CD14-positive monocyte (primary cell): ENCODE data around the gene KRTAP10-2. TPM values are rescaled to one million over a fixed set of nuclear protein-coding genes. Genes with fewer than 3 reads are reported as not detected.

Source experiments
- DNase-seq, 3 donors: peaks; one replicate each; pipeline ENCODE4 v3.0.0-alpha.2; 2011 to 2022
- H2AFZ ChIP-seq: 2 replicates; pipeline ENCODE4 v1.6.0; 2012; ENCODE audit warnings: mild to moderate bottlenecking, low read depth, low read length, inconsistent platforms; ENCODE audit not compliant: insufficient read depth, poor library complexity, severe bottlenecking
- H3K27ac ChIP-seq, 2 donors: 1 replicate in 1 of 2; 2 replicates in 1 of 2; pipeline ENCODE4 v1.5.1; 2012 to 2013; ENCODE audit warnings: low read length in 2 of 2, control low read depth in 1 of 2, inconsistent platforms in 1 of 2, low read depth in 1 of 2, mild to moderate bottlenecking in 1 of 2
- H3K27me3 ChIP-seq, 2 donors: one replicate each; pipeline versions ENCODE4 v1.6.0 to v1.6.1; 2011 to 2013; ENCODE audit warnings: low read length in 2 of 2; ENCODE audit not compliant: control insufficient read depth in 2 of 2, insufficient read depth in 2 of 2
- H3K36me3 ChIP-seq, 2 donors: replicated peaks in 1 of 2; 1 replicate in 1 of 2; 2 replicates in 1 of 2; pipeline versions ENCODE4 v1.5.1 to v1.6.1; 2012 to 2013; ENCODE audit warnings: low read length in 2 of 2, control low read depth in 1 of 2, inconsistent platforms in 1 of 2, mild to moderate bottlenecking in 1 of 2; ENCODE audit not compliant: insufficient read depth in 2 of 2, control insufficient read depth in 1 of 2
- H3K4me1 ChIP-seq, 2 donors: 1 replicate in 1 of 2; 2 replicates in 1 of 2; pipeline versions ENCODE4 v1.5.1 to v1.6.1; 2012 to 2013; ENCODE audit warnings: low read length in 2 of 2, control low read depth in 1 of 2, inconsistent platforms in 1 of 2, mild to moderate bottlenecking in 1 of 2, moderate library complexity in 1 of 2; ENCODE audit not compliant: insufficient read depth in 2 of 2, control insufficient read depth in 1 of 2
- H3K4me2 ChIP-seq: replicated peaks from 2 replicates; pipeline ENCODE3; 2012; ENCODE audit warnings: low read length, moderate library complexity, mild to moderate bottlenecking; ENCODE audit not compliant: poor library complexity, severe bottlenecking; ENCODE audit errors: extremely low read depth
- H3K4me3 ChIP-seq, 3 experiments: fragments of 200-600 bp in 1 of 3; sonication (generic) in 1 of 3; replicated peaks in 1 of 3; 1 replicate in 2 of 3; 2 replicates in 1 of 3; pipeline ENCODE4 v1.5.1; 2011 to 2013; ENCODE audit warnings: low read length in 3 of 3, mild to moderate bottlenecking in 3 of 3, control low read depth in 2 of 3, low read depth in 2 of 3, inconsistent platforms in 1 of 3, moderate library complexity in 1 of 3
- H3K79me2 ChIP-seq: 2 replicates; pipeline ENCODE4 v1.6.0; 2012; ENCODE audit warnings: mild to moderate bottlenecking, control low read depth, inconsistent platforms, low read length, moderate library complexity; ENCODE audit not compliant: insufficient read depth
- H3K9ac ChIP-seq: 2 replicates; pipeline ENCODE4 v1.6.0; 2017; ENCODE audit warnings: low read length, mild to moderate bottlenecking; ENCODE audit not compliant: insufficient read depth, poor library complexity, severe bottlenecking
- H3K9me3 ChIP-seq, 2 donors: replicated peaks in 1 of 2; 1 replicate in 1 of 2; 2 replicates in 1 of 2; pipeline versions ENCODE4 v1.5.1 to v1.6.1; 2012 to 2013; ENCODE audit warnings: low read length in 2 of 2, control low read depth in 1 of 2; ENCODE audit not compliant: control insufficient read depth in 1 of 2, insufficient read depth in 1 of 2
- H4K20me1 ChIP-seq: 2 replicates; pipeline ENCODE4 v1.6.0; 2012; ENCODE audit warnings: mild to moderate bottlenecking, low read length, control low read depth, moderate library complexity; ENCODE audit not compliant: insufficient read depth
- H3K27ac Mint-ChIP-seq, 7 donors: one replicate each; pipeline ENCODE4 v1.8.0; 2020; ENCODE audit warnings: mild to moderate bottlenecking in 7 of 7, mixed read lengths in 7 of 7, moderate library complexity in 6 of 7, inconsistent platforms in 2 of 7
- H3K27me3 Mint-ChIP-seq, 3 donors: one replicate each; pipeline ENCODE4 v1.8.0; 2021 to 2022; ENCODE audit warnings: low read depth in 3 of 3, mild to moderate bottlenecking in 3 of 3, mixed read lengths in 3 of 3, moderate library complexity in 3 of 3, inconsistent platforms in 1 of 3
- H3K36me3 Mint-ChIP-seq, 2 donors: one replicate each; pipeline ENCODE4 v1.8.0; 2020; ENCODE audit warnings: mixed read lengths in 2 of 2, inconsistent platforms in 1 of 2, mild to moderate bottlenecking in 1 of 2
- H3K4me1 Mint-ChIP-seq: one replicate; pipeline ENCODE4 v1.8.0; 2020; ENCODE audit warnings: mild to moderate bottlenecking, mixed read lengths
- H3K4me3 Mint-ChIP-seq, 2 donors: one replicate each; pipeline ENCODE4 v1.8.0; 2020; ENCODE audit warnings: mild to moderate bottlenecking in 2 of 2, mixed read lengths in 2 of 2, moderate library complexity in 1 of 2
- H3K9me3 Mint-ChIP-seq, 7 donors: one replicate each; pipeline ENCODE4 v1.8.0; 2020 to 2022; ENCODE audit warnings: mixed read lengths in 7 of 7, mild to moderate bottlenecking in 6 of 7, moderate library complexity in 6 of 7, inconsistent platforms in 2 of 7
- WGBS: methylation state at CpG from one replicate; pipeline ENCODE4 v1.1.5; 2013; ENCODE audit warnings: missing lambda C conversion rate; ENCODE audit not compliant: insufficient coverage; 5-methylcytosine and 5-hydroxymethylcytosine counted together
- intact Hi-C, 2 donors: fragments of 100-400 bp; cut with micrococcal nuclease; formaldehyde crosslinking; loops; one replicate each; pipeline versions ENCODE4 v1.15.0 to v1.15.1; 2023
- polyA plus RNA-seq, 3 donors: library from polyadenylated mRNA; depleted of rRNA in 1 of 3; unstranded in 2 of 3; stranded (reverse) in 1 of 3; fragments of 300-500 nt in 2 of 3; fragments of >200 nt in 1 of 3; fragmentation: Illumina TruSeq in 2 of 3; gene quantifications; 1 replicate in 2 of 3; 2 replicates in 1 of 3; pipeline ENCODE4 v1.2.3, GENCODE V29; 2012 to 2021
- TF ChIP-seq, protein P1 (sequence below): fragments of 200-600 bp; IDR thresholded peaks from one replicate; pipeline ENCODE4 v1.8.0; 2022; ENCODE audit warnings: antibody characterized with exemption, mild to moderate bottlenecking

KRTAP10-2 gene
- polyA plus RNA-seq, 3 donors: not detected

GRCh38 chr21:44530903-44531605 lies 20.3 kb downstream of the KRTAP10-2 start:
- intact Hi-C loops: no loop called here
- Mint-ChIP-seq H3K36me3 (no peaks in the 10 kb centered on the region), H3K4me3 (no peak overlapping the region), H3K27ac (no peak overlapping the region), H3K27me3 (peaks cover 1 to 15% (median 9%) of the 10 kb centered on the region in 3 donors), H3K9me3 (peaks cover 0 to 4% (median 0%) of the 10 kb centered on the region in 7 donors), H3K4me1 (no peaks in the 10 kb centered on the region)
- no peak overlapping the region for H3K4me2 ChIP-seq
- no peak overlapping the region for H3K27ac ChIP-seq
- no peaks in the 10 kb centered on the region for H3K36me3 ChIP-seq
- 88% methylated on average over 22 of the region's 23 CpGs for WGBS
- no peak overlapping the region for H2AFZ ChIP-seq
- TF ChIP-seq, protein P1, sequence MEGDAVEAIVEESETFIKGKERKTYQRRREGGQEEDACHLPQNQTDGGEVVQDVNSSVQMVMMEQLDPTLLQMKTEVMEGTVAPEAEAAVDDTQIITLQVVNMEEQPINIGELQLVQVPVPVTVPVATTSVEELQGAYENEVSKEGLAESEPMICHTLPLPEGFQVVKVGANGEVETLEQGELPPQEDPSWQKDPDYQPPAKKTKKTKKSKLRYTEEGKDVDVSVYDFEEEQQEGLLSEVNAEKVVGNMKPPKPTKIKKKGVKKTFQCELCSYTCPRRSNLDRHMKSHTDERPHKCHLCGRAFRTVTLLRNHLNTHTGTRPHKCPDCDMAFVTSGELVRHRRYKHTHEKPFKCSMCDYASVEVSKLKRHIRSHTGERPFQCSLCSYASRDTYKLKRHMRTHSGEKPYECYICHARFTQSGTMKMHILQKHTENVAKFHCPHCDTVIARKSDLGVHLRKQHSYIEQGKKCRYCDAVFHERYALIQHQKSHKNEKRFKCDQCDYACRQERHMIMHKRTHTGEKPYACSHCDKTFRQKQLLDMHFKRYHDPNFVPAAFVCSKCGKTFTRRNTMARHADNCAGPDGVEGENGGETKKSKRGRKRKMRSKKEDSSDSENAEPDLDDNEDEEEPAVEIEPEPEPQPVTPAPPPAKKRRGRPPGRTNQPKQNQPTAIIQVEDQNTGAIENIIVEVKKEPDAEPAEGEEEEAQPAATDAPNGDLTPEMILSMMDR: no peak
- no peaks in the 10 kb centered on the region for H3K79me2 ChIP-seq
- no peak overlapping the region for H3K4me3 ChIP-seq
- H4K20me1 ChIP-seq: no peaks in the 10 kb centered on the region
- H3K27me3 ChIP-seq: no peaks in the 10 kb centered on the region
- no peak overlapping the region for H3K9ac ChIP-seq
- H3K4me1 ChIP-seq: no peaks in the 10 kb centered on the region
- H3K9me3 ChIP-seq: no peaks in the 10 kb centered on the region
- no peak for DNase-seq

- Histone ChIP-seq H3K9ac (peak overlapping the region; percentile 8), H3K4me3 (no peak overlapping the region), H3K27ac (no peak overlapping the region), H4K20me1 (no peaks in the 10 kb centered on the region), H3K9me3 (no peaks in the 10 kb centered on the region), H3K79me2 (no peaks in the 10 kb centered on the region), H3K4me1 (no peaks in the 10 kb centered on the region), H3K27me3 (no peaks in the 10 kb centered on the region), H3K4me2 (no peak overlapping the region), H2AFZ (no peak overlapping the region), H3K36me3 (no peaks in the 10 kb centered on the region)
- 93% methylated on average over 7 of the region's 7 CpGs for WGBS
- Mint-ChIP-seq H3K9me3 (peaks cover 0 to 6% (median 0%) of the 10 kb centered on the region in 7 donors), H3K4me3 (no peak overlapping the region), H3K27ac (peak overlapping the region in 1 of 7 donors; percentile 31), H3K27me3 (peaks cover 1 to 10% (median 9%) of the 10 kb centered on the region in 3 donors), H3K36me3 (no peaks in the 10 kb centered on the region), H3K4me1 (no peaks in the 10 kb centered on the region)
- TF ChIP-seq, protein P1: no peak
- DNase-seq: no peak
- intact Hi-C loops: no loop called here
Measured at GRCh38 chr21:44530221-44530902, 20.9 kb downstream of the KRTAP10-2 start.
